ENCODE results near the gene RELT.

Gene RELT

DNA sequence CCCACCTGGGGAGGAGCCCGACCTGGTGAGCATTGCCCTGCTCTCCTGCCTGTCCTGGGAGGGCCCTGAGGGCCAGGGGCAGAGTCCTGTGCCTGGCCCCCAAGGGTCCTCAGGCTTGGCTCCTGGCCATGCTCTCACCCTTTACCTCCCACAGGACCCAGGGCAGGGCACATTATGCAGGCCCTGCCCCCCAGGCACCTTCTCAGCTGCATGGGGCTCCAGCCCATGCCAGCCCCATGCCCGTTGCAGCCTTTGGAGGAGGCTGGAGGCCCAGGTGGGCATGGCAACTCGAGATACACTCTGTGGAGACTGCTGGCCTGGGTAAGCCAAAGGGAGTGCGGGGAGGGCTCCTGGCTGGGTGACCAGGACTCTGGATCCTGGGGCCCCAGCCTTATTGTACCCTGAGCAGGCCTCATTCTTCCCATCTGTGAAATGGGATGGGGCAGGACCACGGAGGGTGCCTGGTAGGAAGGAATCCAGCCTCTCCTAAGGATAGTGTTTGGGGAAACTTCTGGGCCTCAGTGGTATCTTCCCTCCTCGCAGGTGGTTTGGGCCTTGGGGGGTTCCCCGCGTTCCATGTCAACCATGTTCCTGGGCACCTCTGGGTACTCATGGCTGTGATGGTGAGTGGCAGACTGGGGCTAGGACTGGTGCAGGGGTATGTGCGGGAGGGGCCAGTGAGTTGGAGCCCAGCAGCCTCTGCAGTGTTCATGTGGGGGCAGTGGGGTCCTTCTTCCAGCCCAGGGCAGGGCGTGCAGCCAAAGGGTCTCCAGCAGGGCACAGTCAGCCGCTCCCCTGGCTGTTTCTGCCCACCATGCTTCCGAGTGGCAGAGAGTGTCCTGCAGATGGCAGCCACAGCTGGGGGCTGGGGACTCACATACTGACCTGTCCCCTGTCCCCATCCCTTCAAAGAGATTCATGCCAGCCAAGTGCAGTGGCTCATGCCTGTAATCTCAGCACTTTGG, 14.7 kb downstream of the RELT start:
- H3K4me3 ChIP-seq (ENCODE audit: low read depth, low read length), result no peak overlapping the region
- no peak for DNase-seq (ENCODE audit: low read depth)
- TF ChIP-seq, protein P1, sequence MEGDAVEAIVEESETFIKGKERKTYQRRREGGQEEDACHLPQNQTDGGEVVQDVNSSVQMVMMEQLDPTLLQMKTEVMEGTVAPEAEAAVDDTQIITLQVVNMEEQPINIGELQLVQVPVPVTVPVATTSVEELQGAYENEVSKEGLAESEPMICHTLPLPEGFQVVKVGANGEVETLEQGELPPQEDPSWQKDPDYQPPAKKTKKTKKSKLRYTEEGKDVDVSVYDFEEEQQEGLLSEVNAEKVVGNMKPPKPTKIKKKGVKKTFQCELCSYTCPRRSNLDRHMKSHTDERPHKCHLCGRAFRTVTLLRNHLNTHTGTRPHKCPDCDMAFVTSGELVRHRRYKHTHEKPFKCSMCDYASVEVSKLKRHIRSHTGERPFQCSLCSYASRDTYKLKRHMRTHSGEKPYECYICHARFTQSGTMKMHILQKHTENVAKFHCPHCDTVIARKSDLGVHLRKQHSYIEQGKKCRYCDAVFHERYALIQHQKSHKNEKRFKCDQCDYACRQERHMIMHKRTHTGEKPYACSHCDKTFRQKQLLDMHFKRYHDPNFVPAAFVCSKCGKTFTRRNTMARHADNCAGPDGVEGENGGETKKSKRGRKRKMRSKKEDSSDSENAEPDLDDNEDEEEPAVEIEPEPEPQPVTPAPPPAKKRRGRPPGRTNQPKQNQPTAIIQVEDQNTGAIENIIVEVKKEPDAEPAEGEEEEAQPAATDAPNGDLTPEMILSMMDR (conservative IDR thresholded peaks at IDR 0.05; ENCODE audit: low read depth, low read length), result no peak

DNA sequence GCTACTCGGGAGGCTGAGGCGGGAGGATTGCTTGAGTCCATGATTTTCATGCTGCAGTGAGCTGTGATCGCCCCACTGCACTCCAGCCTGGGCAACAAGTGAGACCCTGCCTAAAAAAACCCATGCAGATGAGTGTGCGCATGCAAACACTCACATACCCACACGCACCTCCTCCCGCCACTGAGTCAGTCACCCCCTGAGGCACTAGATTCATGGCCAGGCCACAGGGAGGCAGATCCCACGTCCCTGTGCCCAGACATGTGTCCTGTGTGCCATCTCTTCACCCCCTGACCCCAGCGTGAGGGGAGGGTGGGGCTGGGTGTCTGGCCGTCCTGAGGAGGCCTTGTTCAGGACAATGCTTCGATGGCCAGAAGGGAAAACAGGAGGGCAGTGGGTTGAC, 15.5 kb downstream of the RELT start:
- DNase-seq (ENCODE audit: low read depth), result no peak
- TF ChIP-seq, protein P1 (conservative IDR thresholded peaks at IDR 0.05; ENCODE audit: low read depth, low read length), result no peak
- H3K4me3 ChIP-seq (ENCODE audit: low read depth, low read length), result no peak overlapping the region

DNA sequence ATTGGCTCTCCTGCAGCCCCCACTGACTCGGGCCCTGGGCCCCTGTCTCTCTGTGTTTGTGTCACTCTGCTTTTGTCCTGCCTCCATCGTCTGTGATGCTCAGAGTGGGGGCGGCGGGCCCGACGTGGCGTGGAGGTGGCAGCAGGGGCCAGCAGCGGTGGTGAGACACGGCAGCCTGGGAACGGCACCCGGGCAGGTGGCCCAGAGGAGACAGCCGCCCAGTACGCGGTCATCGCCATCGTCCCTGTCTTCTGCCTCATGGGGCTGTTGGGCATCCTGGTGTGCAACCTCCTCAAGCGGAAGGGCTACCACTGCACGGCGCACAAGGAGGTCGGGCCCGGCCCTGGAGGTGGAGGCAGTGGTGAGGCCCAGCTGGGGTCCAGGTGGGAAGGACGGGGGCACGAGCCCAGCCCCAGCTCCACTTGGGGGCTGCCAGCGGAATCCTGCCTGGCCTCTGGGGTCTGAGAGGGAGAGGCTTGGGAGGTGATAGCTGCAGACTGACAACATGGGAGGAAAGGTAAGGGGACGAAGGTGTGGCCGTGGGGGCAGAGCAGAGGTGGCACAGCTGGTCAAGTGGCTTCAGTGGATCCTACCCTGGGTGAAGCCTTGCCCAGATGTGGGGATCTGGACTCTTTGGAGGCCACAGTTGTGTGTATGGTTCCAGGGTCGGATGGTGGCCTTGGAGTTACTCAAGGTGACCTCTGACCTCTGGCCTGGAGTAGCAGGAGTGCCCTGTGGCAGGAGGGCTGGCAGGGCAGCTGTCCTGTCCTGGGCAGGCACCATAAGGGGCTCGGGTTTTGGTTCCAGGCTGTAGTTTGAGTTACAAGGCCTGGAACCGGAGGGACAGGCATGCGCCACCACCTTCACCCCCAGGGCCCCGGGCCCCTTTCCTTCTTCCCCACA, 16.2 kb downstream of the RELT start:
- TF ChIP-seq, protein P1 (conservative IDR thresholded peaks at IDR 0.05; ENCODE audit: low read depth, low read length), result no peak
- no peak for DNase-seq (ENCODE audit: low read depth)
- no peak overlapping the region for H3K4me3 ChIP-seq (ENCODE audit: low read depth, low read length)

DNA sequence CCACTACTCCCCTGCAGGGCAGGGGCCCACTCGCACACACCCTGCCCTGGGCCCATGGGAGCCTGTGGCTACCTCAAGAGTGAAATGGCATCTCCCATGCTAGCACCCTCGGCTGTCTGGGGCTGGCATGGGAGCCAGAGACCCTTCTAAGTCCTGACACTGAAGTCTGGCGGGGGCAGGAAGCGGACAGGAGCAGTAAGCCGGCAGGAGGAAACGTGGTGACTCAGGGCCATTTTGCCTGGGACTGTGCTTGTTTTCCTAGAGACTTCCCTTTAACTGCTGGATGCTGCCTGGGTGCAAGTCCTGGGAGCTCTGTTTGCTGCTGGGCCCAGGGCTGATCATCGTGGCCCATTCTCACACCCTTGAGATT, 16.8 kb downstream of the RELT start:
- DNase-seq (ENCODE audit: low read depth), result no peak
- TF ChIP-seq, protein P1 (conservative IDR thresholded peaks at IDR 0.05; ENCODE audit: low read depth, low read length), result no peak

DNA sequence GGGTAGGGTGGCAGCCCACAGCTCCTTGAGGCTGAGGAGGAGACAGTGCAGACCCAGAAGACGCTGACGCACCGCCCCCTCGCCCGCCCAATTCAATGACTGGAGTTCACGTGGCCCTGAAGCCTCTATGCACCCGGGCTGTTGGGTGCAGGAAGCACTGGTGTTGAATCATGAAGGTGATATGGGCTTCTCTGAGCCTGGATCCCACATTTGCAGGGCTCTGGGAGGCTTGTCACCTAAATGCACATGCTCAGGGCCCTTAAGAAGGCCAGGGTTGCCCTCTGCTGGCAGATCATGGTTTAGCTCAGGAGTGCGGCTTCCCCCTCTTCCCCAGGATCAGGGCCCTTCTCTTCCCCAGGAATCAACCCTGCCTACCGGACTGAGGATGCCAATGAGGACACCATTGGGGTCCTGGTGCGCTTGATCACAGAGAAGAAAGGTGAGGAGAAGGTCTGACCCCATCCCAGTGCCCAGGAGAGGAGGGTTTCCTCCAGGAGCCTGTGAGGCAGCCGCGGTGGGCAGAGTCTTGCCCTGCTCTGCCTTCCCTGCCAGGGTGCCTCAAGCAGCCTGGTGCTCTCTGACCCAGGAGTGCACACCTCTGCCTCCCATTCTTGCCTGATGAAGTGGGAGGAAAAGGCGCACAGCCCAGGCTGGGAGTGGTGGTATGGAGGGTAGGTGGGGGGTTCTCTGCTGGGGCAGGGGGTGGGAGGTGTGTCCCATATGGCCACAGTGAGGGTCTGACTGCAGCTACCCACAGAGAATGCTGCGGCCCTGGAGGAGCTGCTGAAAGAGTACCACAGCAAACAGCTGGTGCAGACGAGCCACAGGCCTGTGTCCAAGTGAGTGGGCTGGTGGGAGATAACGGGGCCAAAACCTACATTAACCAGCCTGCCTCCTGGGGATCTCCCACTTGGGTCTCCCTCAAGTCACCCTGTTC, 17.5 kb downstream of the RELT start:
- peak; percentile 90 for DNase-seq (ENCODE audit: low read depth)
- TF ChIP-seq, protein P1 (conservative IDR thresholded peaks at IDR 0.05; ENCODE audit: low read depth, low read length), result peak; percentile 91
- no peak overlapping the region for H3K4me3 ChIP-seq (ENCODE audit: low read depth, low read length)

More for the DNA sequence above, 16.8 kb downstream of the RELT start:
- no peak overlapping the region for H3K4me3 ChIP-seq (ENCODE audit: low read depth, low read length)

All from choroid plexus epithelial cell (primary cell).